AG08396 (cell line): ENCODE results near the gene PRKAA1.

ENCODE experiments used
- DNase-seq: peaks from one replicate; pipeline ENCODE4 v3.0.0; 2012; ENCODE audit warnings: low spot score, mixed read lengths

The PRKAA1 gene

DNA sequence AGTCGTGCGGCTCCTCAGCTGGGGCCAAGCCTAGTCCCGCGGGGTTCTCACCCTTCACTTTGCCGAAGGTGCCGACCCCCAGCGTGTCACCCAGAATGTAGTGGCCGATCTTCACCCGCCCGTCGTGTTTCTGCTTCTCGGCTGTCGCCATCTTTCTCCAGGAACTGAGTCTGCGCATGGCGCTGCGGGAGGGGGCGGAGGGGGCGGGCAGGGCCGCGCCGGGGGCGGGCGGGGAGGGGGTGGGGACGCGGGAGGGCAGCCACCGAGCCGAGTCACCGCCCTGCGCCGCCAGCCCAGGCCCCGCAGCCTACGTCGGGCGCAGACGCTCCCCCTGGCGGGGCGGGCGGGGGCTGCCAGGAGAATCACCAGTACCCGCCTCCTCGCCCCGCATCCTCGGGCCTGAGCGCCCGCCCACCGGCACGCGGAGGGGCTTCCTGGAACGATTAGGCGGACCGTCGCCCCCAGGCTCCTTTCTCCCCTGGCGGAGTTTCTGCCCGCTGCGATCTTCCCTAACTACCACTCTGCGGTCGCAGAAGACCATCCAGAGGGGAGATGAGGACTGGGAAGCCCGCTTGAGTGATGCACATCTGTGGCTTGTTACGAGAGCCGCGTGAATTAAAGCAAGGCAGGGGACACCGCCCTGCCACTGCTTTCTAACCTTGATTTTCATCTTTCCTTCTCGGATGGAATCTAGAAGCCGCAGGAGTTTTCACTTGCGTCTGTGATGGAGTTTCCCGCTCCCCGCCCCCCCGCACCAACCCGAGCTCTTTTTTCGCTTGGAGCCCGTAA, at the start of gene PRKAA1:
PRKAA1 (minus strand) TSS at position 363 of the 789 bp plus-strand sequence; CDS start at position 178, 185 bp downstream.
- peak; percentile 97 for DNase-seq

DNA sequence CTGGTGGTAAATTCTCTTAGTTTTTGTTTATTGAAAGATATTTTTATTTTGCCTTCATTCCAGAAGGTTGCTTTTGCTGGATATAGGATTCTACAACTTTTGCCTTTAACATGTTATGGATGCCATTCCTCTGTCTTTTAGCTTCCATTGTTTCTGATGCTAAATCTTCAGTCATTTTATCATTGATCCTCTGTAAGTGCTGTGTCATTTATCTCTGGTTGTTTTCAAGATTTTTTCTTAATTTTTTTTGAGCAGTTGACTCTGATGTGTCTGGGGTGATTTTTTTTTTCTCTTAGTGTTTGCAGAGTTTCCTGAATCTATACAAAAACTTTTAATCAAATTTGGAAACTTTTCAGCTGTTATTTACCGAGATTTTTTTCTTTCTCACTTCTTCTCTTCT, 49.4 kb upstream of the PRKAA1 start:
- DNase-seq, result no peak

GRCh38 chr5:40846371-40846770, 48.2 kb upstream of the PRKAA1 start:
- no peak for DNase-seq

DNA sequence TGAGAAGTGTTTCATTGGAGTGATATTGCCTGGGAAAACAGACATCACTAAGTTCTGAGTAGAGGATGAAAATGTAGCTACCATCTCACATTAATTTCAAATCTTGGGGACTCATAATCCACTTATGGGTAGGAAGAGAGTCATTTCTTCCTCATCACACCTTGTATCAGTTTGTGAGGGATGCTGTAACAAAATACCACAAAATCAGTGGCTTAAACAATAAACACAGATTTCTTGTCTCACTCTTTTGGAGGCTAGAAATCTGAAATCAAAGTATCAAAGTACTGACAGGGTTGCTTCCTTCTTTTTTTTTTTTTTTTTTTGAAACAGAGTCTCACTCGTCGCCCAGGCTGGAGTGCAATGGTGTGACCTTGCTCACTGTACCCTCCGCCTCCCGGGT, 46.4 kb upstream of the PRKAA1 start:
- no peak for DNase-seq

DNA sequence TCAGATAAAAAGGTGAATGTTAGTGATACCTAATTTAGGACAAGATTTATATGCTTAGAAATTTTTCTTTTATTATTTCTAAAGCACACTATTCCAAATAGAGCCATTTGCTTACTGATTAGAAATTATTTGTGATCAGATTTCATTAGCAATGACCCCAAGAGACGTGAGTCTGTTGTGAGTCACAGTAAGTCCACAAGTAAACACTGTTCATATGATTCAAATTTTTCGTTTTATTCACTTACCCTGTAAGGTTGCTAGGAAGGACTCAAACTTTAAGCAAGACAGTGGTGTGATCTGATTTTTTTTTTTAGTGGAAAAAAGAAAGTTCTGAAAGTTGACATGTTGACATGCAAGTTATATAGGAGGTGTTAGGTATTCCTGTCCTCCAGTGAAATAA, 44.2 kb upstream of the PRKAA1 start:
- peak; percentile 46 for DNase-seq

GRCh38 chr5:40841068-40841805, 43.1 kb upstream of the PRKAA1 start, which contains the start of gene CARD6:
Gene CARD6, plus strand, starts transcription at chr5:40841367. Its CDS starts 16 bp downstream, at chr5:40841383.
- no peak for DNase-seq

- no peak for DNase-seq
Observed at GRCh38 chr5:40838086-40838485, 39.9 kb upstream of the PRKAA1 start.

DNA sequence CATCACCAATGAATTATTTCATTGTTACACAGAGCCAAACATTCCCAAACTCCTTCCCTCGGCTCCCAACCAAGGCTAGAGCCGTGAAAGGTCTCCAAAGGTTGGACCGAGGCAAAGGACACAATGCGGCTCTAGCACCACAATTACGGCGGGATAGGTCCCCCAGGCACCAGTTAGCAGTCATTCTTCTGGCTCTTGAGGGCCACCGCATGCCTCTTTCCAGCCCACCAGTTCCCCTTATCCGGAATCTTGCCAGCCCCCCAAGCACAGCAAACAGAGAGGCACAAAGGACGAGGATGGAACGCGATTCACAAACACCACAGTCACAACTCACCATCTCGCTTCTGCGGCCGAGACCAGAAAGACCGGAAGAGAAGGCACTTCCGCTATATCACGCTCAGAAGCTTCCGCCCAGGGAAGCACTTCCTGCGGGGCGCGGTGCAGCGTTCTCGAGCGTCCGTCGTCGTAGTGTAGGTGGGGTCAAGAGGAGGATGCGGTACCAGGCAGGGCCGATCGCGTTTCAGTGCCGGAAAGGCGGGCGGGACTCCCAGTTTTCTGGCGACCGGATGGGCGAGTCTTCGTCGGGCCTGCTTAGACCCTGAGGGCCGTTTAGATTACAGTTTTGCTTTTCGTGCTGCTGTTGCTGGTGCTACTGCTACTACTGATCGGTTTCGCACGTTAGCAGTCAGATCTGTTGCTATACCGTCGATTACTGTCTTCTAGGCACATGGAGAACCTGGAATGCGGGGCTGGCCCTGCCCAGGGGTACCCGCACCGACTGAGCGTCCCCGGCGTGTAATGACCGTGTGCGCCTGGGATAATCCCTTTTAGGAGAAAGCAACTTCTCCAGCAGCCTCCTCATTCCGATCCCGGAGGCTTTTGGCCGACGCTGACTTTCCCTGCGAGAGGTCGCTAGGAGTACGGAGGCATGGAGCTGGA, 36.9 kb upstream of the PRKAA1 start, which contains the start of gene RPL37:
RPL37 (minus strand) TSS at position 374 of the 939 bp plus-strand sequence; CDS start at position 337, 37 bp downstream.
- DNase-seq, result peak; percentile 93

DNA sequence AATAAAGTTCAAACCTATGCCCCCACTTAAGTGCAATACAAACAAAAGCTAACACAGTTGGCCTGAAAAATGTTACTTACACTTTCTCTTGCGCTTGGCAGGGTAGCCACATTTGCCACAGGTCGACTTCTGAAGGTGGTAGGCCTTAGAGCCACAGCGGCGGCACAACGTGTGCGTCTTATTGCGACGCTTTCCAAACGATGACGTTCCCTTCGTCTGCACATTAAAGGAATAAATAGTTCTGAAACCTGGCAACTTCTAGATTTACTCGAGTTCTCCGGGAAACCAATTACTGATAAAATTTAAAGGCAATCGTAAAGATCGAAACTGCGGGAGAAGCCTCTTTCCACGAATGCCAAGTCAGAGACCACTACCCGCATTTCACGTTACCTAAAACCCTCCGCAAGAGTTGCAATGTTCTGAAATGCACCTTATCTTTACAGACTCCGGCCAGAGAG, 36.2 kb upstream of the PRKAA1 start:
- no peak for DNase-seq

DNA sequence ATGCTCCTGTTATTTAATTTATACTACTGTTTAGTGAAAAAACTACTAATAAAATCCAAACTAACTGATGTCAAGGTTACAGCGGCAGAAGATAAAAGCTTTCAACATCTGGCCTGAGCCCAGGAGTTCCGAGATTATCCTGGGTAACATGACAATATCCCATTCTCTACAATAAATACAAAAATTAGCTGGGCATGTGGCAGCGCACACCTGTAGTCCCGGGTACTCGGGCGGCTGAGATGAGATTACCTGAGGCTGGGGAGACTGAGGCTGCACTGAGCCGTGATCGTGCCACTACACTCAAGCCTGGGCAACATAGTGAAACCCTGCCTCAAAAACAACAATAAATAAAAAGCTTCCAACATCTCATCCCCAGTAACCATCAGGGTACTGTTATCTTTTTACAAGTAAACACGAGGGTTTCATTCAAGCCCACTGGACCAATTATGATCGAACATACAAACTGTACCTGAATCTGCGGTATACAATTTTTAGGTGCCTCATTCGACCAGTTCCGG, 35.6 kb upstream of the PRKAA1 start:
- no peak for DNase-seq

DNA sequence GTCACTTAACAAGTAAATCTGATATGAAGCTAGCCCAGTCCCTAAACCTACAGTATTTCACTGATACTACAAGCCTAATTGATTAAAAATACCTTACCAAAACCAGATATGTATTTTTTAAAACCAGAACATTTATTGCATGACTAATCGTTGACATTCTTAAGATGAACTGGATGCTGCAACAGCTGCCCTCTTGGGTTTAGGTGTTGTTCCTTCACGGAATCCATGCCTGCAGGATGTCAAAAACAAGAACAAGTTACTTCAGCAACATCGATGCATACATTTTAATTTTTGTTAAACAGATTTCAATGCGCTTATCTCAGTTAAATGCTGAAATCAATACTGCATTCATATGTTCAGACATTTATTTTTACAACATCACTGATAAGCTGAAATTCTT, 34.2 kb upstream of the PRKAA1 start:
- no peak for DNase-seq

- DNase-seq, result no peak
Observed at GRCh38 chr5:40831346-40832210, 33.4 kb upstream of the PRKAA1 start.

GRCh38 chr5:40829748-40830533, 31.8 kb upstream of the PRKAA1 start:
- DNase-seq, result no peak

DNA sequence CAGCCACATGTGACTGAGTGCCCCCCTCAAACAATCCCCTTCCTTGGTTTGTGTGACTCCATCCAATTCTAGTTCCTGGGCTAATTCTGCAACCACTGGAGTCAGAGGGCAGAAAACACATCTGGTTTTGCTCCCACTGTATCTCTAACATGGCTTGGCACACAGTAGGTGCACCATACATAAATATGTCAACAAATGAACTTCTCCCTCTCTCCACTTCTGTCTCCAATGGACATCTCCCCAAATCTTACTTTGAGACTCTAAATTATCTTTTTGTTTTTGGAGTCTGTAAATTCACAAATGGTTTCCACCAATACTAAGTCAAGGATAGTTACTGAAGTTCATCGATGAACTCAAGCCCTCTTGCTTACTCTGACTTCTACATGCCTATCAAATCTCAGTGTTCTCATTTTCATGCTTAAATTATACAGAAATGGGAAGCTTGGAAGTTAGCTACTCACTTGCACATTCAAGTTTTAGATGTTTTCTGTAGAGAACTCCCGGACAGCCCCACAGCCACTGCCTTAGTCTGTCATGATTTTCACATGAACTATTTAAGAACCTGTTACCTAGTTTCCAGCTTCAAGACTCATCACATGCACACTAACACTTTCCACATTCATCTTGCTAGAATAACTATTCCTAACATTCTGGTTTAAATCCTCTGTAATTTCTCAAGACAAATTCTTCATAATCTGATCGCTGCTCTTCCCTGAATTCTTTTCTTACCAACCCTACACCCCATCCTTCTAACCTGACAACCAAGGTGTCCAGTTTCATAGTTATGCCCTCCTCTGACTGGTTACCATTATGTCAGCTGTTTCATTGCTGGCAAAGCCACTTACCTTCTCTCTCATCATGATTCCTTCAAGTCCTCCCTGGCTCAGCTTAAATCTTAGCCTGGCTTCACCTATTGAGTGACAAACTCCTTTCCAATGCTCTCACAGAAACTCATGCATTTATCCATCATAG, 30.8 kb upstream of the PRKAA1 start:
- no peak for DNase-seq

DNA sequence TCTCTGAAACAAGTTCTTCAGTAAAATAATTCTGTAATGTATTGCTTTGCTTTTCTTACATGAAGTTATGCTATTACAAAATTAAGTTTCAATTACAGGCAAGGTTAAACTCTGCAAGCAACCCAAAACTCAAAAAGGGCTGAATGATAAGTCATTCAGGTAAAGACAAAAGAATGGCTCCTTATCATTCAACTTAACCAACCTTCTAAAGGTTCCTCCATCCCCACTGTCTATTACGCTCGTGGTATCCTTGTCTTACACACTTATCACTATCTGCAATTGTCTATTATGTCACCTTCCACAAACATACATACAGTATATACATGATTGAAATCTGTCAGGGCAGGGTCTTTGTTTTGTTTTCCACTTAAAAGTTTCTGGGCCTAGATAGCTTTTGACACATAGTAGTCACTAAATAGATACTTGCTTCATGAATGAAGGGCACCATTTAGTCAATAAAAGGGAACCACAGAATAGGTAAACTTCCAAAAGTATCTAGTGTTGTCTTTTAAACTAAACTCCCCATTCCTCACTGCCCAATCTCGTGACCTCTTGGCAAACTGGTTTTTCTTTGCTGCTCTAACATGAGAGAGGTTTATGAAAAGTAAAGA, 30.0 kb upstream of the PRKAA1 start:
- DNase-seq, result no peak

GRCh38 chr5:40827188-40827977, 29.2 kb upstream of the PRKAA1 start:
- no peak for DNase-seq

DNA sequence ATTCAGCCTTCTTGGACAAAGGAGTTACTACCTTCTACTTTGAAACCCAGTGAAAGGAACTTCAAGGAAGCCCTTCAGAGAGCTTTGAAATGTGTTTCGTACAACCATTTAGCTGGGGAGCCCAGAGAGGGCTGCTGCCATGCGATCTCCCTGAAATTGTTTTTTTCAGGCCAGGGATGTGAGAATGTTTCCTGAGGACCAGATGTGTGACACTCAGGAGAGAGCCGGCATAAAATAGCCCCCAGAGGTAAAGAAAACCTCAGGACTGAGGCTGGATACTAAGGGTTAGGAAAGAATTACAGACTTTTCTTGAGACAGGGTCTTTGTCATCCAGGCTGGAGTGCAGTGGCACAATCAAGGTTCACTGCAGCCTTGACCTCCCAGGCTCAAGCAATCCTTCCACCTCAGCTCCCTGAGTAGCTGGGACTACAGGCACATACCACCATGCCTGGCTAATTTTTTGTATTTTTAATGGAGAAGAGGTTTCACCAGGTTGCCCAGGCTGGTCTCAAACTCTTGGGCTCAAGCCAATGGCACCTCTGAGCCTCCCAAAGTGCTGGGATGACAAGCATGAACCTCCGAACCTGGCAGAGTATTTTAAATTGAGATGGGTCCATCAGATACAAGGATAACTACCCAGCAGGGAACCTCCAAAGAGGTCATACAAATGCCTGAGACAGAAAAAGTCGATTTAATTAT, 28.5 kb upstream of the PRKAA1 start:
- DNase-seq, result no peak
